ENCODE results near the gene PMM2. TPM values are rescaled to one million over a fixed set of nuclear protein-coding genes. Genes with fewer than 3 reads are reported as not detected.

Gene PMM2
- total and polyA plus RNA-seq, 9 of the 15 experiments (the other 6 are each of a cell fraction or from before 2014, with no cell fraction given): 5.6 to 42.7 (median 25.9) TPM

GRCh38 chr16:8867932-8868415, 70.3 kb downstream of the PMM2 start (continued):
- TF ChIP-seq ZBTB34 (CRISPR knock-in tag; IDR thresholded peaks at IDR 0.05) (no peak), FIP1L1 (IDR thresholded peaks at IDR 0.05; ENCODE audit: low read depth, low read length, poor library complexity, severe bottlenecking) (no peak), HMG20B (CRISPR knock-in tag; IDR thresholded peaks at IDR 0.05) (no peak), KLF1 (tag; IDR thresholded peaks at IDR 0.05) (no peak), PHF20 (IDR thresholded peaks at IDR 0.05; ENCODE audit: partially characterized antibody) (peak; percentile 46), RFX5 (IDR thresholded peaks at IDR 0.05; ENCODE audit: low read depth, low read length) (no peak), ZBTB49 (CRISPR knock-in tag; IDR thresholded peaks at IDR 0.05; ENCODE audit: borderline replicate concordance) (no peak), ZBTB40 (IDR thresholded peaks at IDR 0.05) (peak; percentile 23; the same call in 1 of the 2 replicates), ZBTB40 (CRISPR knock-in tag; IDR thresholded peaks at IDR 0.05) (no peak), ZEB2 (IDR thresholded peaks at IDR 0.05) (no peak), MXI1 (IDR thresholded peaks at IDR 0.05; ENCODE audit: low read depth, low read length) (no peak), WHSC1 (IDR thresholded peaks at IDR 0.05; ENCODE audit: low read length) (no peak), CHCHD3 (CRISPR knock-in tag; IDR thresholded peaks at IDR 0.05) (no peak)

Data from K562 (cell line).